ENCODE data around the gene CCDC192.

Gene CCDC192

GRCh38 chr5:127958421-127959011, 255.3 kb downstream of the CCDC192 start:
- no peak for DNase-seq (ENCODE audit: low spot score)

GRCh38 chr5:127959152-127959764, 256.1 kb downstream of the CCDC192 start:
- DNase-seq (ENCODE audit: low spot score), result peak; percentile 36

GRCh38 chr5:127960270-127960691, 257.1 kb downstream of the CCDC192 start:
- no peak for DNase-seq (ENCODE audit: low spot score)

GRCh38 chr5:127961006-127961762, 258.0 kb downstream of the CCDC192 start:
- no peak for DNase-seq (ENCODE audit: low spot score)

GRCh38 chr5:127961763-127962145, 258.6 kb downstream of the CCDC192 start:
- DNase-seq (ENCODE audit: low spot score), result no peak

GRCh38 chr5:127962491-127962890, 259.3 kb downstream of the CCDC192 start:
- no peak for DNase-seq (ENCODE audit: low spot score)

GRCh38 chr5:127963233-127963632, 260.0 kb downstream of the CCDC192 start:
- no peak for DNase-seq (ENCODE audit: low spot score)

GRCh38 chr5:127963931-127964330, 260.7 kb downstream of the CCDC192 start:
- no peak for DNase-seq (ENCODE audit: low spot score)

GRCh38 chr5:127967323-127967982, 264.3 kb downstream of the CCDC192 start:
- no peak for DNase-seq (ENCODE audit: low spot score)

- DNase-seq (ENCODE audit: low spot score), result no peak
These were observed 264.9 kb downstream of the CCDC192 start for GRCh38 chr5:127967983-127968592.

- no peak for DNase-seq (ENCODE audit: low spot score)
These were observed 265.8 kb downstream of the CCDC192 start for GRCh38 chr5:127969002-127969401.

GRCh38 chr5:127969651-127970050, 266.5 kb downstream of the CCDC192 start:
- DNase-seq (ENCODE audit: low spot score), result no peak

- DNase-seq (ENCODE audit: low spot score), result no peak
These were observed 266.9 kb downstream of the CCDC192 start for GRCh38 chr5:127970081-127970480.

GRCh38 chr5:127970854-127971425, 267.7 kb downstream of the CCDC192 start:
- DNase-seq (ENCODE audit: low spot score), result no peak

- DNase-seq (ENCODE audit: low spot score), result no peak
These were observed 272.8 kb downstream of the CCDC192 start for GRCh38 chr5:127975961-127976360.

- DNase-seq (ENCODE audit: low spot score), result no peak
These were observed 273.3 kb downstream of the CCDC192 start for GRCh38 chr5:127976525-127976924.

GRCh38 chr5:127976991-127977717, 274.0 kb downstream of the CCDC192 start:
- no peak for DNase-seq (ENCODE audit: low spot score)

GRCh38 chr5:127978738-127979300, 275.6 kb downstream of the CCDC192 start:
- DNase-seq (ENCODE audit: low spot score), result no peak

- DNase-seq (ENCODE audit: low spot score), result no peak
These were observed 276.3 kb downstream of the CCDC192 start for GRCh38 chr5:127979475-127979874.

- no peak for DNase-seq (ENCODE audit: low spot score)
These were observed 277.7 kb downstream of the CCDC192 start for GRCh38 chr5:127980843-127981242.

- DNase-seq (ENCODE audit: low spot score), result no peak
These were observed 278.3 kb downstream of the CCDC192 start for GRCh38 chr5:127981498-127981897.

Data from Ammon's horn (tissue), 1 donor.